Suprapubic skin (tissue), 4 donors: ENCODE data around the gene ANAPC7.

Experiments
- CTCF ChIP-seq, 2 donors: fragments of 200-600 bp in 1 of 2; fragments of 450-650 bp in 1 of 2; sonication (generic) in 1 of 2; IDR thresholded peaks; one replicate each; pipeline ENCODE4 v1.5.1; 2016 to 2019; ENCODE audit warnings: antibody characterized with exemption in 2 of 2, mild to moderate bottlenecking in 1 of 2, moderate library complexity in 1 of 2
- EP300 ChIP-seq: sonication (generic); formaldehyde crosslinking; IDR thresholded peaks from one replicate; pipeline ENCODE4 v1.6.1; 2017; ENCODE audit warnings: antibody characterized with exemption
- POLR2A ChIP-seq, 2 donors: fragments of 450-650 bp; IDR thresholded peaks; one replicate each; pipeline ENCODE4 v1.6.1; 2017; ENCODE audit warnings: antibody characterized with exemption in 2 of 2, mild to moderate bottlenecking in 2 of 2, moderate library complexity in 2 of 2
- POLR2AphosphoS5 ChIP-seq, 3 donors: sonication (generic); formaldehyde crosslinking; IDR thresholded peaks; one replicate each; pipeline ENCODE4 v1.6.1; 2017; ENCODE audit warnings: antibody characterized with exemption in 3 of 3

- no peak for TF ChIP-seq CTCF (IDR thresholded peaks at IDR 0.05)
- no peak for TF ChIP-seq POLR2A (IDR thresholded peaks at IDR 0.05)
- no peak for TF ChIP-seq POLR2AphosphoS5 (IDR thresholded peaks at IDR 0.05)
- no peak for TF ChIP-seq EP300
Measured at GRCh38 chr12:110337912-110338710, 65.4 kb downstream of the ANAPC7 start.
